Stomach (tissue), 4 donors: ENCODE results near the gene ASXL2.

Experiments used
- CTCF ChIP-seq, 7 experiments: fragments of 450-650 bp in 4 of 7; fragments of 200-600 bp in 3 of 7; sonication (generic) in 3 of 7; IDR thresholded peaks; one replicate each; pipeline ENCODE4 v1.5.1; 2016 to 2019; ENCODE audit warnings: antibody characterized with exemption in 7 of 7, control low read depth in 2 of 7, mild to moderate bottlenecking in 1 of 7
- POLR2AphosphoS5 ChIP-seq, 3 donors: sonication (generic); formaldehyde crosslinking; IDR thresholded peaks; one replicate each; pipeline ENCODE4 v1.6.1; 2016; ENCODE audit warnings: antibody characterized with exemption in 3 of 3

GRCh38 chr2:25845843-25846505 lies 32.3 kb downstream of the ASXL2 start:
- TF ChIP-seq POLR2AphosphoS5 (IDR thresholded peaks at IDR 0.05) (no peak), CTCF (IDR thresholded peaks at IDR 0.05) (no peak)
